NCI-H2196 treated with DMSO at 0.1 percent for 48 hours (cell line): ENCODE measurements around the gene NECAB3.
A peak's percentile ranks its signal among the peaks of the same experiment; 100 is the strongest.
"Not testable (repeated sequence)": the region's sequence is repeated elsewhere in the genome, so short reads cannot be mapped to it uniquely, and the experiment has no call there.

Experiments
- DNase-seq: peaks from one replicate; lab custom pipeline; 2025; ENCODE audit not compliant: unreplicated experiment; lab: John Stamatoyannopoulos, UW

The NECAB3 gene

GRCh38 chr20:33698966-33699365 is 24.7 kb upstream of the NECAB3 start:
- DNase-seq = not testable (repeated sequence)

GRCh38 chr20:33697129-33697528 is 22.9 kb upstream of the NECAB3 start:
- DNase-seq = no peak

DNA sequence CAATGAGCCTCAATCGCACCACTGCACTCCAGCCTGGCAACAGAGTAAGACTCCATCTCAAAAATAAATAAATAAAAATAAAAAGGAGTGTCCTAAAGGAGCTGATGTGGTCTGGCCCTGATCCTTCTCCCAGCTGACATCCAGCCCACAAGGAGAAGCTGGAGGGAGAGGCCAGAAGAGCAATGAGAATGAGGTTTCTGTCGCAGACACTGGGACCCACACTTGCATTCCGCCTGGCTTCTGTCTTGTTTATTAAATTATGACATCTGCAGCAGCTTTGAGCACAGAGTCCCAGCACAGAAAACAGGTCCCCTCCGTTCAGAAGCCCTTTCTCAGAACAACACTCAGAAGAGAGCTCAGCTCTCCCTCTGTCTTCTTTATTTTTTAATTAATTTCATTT is 22.2 kb upstream of the NECAB3 start:
- no peak for DNase-seq

DNA sequence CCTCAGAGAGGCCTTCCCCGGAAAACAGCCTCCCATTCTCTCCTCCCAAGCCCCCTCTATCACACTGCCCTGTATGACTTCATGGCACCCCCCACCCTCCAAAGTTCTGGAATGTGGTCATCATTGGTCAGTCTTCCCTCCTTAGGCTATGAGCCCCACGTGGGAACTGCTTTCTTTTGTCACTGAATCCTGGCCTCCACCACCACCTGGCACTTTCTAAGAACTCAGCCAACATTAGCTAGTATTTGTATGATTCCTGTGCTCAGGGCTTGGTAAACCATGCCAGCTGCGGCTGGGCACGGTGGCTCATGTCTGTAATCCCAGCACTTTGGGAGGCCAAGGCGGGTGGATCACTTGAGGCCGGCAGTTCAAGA is 20.4 kb upstream of the NECAB3 start:
- DNase-seq = no peak

- no peak for DNase-seq
Observed at GRCh38 chr20:33693741-33694638, 19.8 kb upstream of the NECAB3 start.

DNA sequence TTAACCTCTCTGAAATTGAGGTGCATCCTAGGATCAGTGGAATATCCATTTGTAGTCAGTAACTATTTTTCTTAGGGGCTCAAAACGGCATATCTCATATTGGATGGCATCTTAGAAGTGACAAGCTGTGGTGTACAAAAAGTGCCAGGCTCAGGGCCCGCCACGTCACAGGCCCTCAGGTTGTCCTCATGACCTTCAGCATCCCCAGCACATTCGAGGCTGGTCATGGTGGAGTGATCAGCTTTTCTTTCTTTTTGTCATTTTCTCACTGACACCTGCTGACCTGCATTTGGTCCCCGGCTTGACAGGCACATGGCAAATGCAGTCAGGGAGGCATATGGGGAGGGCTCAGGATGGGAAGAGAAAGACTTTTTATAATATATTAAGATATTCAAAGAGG is 19.1 kb upstream of the NECAB3 start:
- DNase-seq = no peak

DNA sequence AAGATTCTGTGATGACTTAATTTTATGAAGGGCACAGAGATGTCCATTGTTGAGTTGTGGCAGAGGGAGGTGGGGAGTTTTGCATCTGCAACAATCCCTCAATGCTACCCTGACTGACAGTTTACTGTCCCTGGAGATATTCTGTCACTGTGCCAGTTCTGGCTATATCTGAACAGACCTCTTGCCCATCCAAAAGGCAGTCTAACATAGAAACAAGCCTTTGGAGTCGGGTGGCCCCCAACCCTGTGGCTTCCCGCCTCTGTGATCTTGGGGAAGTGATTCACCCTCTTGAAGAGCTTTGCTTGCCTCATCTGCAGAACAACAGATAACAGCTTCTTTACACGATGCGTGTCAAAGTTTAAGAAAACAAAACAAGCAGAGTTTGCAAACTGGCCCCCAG is 15.7 kb upstream of the NECAB3 start:
- DNase-seq = no peak

DNA sequence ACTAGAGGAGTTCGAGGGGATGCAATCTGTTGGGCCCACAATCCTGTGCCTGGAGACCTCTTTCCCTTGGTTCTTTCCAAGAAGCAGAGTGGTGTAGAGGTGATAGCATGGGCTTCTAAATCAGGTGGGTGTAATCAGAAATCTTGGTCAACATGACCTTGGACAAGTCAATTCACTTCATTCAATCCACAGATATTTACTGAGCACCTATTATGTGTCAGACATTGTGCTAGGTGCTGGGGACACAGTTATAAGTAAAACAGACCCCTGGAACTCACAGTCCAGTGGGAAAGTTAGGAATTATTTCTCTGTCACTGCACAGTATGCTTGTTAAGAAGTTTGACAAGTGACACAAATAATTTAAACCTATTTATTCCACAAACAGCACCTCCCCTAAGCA is 15.3 kb upstream of the NECAB3 start:
- no peak for DNase-seq

DNA sequence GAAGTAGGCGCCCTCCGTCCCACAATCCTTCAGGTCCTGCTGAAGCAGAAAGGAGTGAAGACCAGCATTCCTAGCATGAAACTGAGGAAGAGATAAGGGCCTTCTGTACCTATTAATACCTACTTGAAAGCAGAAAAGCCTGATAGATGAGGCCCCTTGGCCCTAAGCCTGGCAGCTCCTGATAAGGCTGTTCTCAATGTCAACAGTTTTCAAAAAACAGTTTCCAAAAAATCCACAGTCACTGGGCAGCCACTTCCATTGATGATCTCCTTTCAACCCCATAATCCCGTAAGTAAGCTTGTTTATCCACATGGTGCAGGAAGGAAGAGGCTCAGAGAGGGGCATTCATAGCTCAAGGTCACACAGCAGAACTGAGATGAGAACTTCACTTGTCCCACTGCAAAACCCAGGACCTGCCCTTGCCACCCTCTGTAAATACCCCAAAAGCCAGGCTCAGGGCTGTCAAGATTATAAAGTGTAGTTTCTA is 14.8 kb upstream of the NECAB3 start:
- no peak for DNase-seq

DNA sequence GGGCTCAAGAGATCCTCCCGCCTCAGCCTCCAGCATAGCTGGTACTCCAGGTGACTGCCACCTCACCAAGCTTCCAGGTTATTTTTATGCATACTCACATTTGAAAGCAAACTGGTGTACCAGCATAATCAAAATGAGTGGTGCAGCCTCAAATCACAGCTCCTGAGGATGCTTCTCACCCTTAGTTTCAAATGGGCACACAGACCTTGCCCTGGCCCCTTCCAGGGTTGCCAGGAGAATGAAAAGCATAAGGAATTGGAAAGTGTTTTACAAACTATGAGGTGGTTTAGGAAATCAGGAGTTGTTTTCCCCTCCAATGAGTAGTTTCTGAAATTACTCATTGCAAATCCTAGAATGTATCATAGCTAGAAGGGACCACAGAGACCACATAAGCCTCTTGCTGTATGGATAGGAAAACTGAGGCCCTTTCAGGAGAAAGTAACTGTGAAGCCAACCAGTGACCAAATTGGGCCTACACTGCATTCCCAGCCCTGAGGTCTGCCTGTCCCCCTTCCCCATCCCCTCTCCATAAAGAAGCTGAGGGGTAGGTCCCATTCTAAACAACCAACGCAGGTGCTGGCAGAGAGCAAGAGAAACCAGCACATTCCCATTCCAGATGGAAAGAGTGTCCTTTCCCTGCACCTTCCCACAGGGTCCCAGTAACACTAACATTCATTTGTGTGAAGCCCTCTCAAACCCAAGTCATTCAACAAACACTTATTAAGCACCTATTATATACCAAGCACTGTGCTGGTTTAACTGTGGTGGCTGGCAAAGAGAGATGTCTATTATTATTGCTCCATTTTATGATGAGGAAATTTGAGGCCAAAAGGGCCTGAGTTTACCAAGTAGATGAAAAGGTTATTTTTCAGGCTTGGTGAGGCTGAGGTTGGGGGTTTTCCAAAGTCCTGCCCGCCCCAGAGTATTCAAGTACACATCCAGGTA is 14.0 kb upstream of the NECAB3 start:
- DNase-seq = no peak

DNA sequence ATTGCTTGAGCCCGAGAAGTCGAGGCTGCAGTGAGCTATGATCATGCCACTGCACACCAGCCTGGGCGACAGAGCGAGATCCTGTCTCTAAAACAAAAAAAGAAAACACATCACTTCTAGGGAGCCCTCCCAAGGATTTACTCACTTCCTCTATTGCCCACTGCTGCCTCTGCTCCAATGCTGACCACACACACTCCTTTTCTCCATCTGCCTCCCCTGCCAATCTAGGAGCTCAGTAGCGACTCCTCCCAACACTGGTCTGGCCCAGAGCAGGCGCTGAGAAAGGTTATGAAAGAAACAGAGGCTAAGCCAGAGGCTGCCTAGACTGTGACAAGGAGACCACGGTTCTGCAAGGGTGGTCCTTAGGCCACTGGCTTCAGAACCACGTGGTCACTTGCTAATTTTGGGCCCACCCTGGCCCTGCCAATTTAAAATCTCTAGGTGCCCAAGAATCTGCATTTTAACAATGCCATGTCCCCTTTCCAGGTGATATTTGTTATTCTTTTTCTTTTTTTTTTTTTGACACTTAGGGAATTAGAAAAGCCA is 13.2 kb upstream of the NECAB3 start:
- DNase-seq = no peak

DNA sequence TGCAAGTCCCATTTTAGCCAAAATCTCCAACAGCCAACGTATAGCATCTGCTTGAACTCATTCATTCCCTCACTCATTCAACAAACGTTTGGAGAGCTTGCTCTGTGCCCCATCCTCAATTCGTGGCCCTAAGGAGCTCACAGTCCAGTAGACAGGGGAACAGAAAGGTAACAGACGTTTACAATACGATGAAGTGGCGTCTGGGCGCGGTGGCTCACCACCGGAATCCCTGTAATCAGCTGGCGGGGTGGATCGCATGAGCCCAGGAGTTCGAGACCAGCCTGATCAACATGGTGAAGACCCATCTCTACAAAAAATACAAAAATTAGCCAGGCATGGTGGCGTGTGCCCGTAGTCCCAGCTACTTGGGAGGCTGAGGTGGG is 12.7 kb upstream of the NECAB3 start:
- no peak for DNase-seq

- DNase-seq = peak; percentile 95
Observed at GRCh38 chr20:33686100-33686983, 12.1 kb upstream of the NECAB3 start, which contains the start of gene E2F1. E2F1 (minus strand) TSS chr20:33686385; CDS start chr20:33686264, 121 bp downstream.

DNA sequence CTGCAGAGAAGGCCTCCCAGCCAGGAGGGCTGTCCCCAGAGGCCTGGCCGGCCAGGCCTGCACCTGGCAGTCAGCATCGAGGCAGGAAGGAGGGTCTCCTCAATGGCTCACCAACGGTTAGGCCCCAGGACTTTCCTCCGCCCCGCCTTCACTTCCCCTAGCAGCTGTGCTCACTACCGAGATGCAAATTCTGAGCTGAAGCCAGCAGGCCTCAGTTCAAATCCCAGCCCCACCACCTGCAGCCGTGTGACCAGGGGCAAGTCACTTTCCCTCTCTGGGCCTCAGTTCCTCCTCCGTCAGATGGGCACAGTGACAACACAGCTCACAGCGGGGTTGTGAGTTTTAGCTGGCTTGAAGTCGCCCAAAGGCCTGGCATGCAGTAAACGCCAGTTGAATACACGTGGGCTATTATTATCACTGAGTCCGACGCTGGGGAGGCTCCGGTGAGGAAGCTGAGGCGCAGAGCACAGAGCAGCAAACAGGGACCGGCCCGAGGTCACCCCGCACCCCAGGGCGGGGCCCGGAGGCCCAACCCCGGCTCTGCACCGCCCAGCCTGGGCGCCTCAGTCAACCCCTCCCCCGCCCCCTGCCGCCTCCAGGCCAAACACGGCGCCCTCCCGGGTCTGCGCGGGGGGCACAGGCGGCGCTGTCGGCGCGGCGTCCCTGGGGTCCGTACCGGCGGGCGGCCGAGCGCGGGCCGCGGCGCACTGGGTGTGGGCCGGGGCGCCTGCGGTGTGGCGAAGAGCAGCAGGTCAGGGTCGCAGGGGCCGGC is 11.3 kb upstream of the NECAB3 start:
- peak; percentile 19 for DNase-seq

DNA sequence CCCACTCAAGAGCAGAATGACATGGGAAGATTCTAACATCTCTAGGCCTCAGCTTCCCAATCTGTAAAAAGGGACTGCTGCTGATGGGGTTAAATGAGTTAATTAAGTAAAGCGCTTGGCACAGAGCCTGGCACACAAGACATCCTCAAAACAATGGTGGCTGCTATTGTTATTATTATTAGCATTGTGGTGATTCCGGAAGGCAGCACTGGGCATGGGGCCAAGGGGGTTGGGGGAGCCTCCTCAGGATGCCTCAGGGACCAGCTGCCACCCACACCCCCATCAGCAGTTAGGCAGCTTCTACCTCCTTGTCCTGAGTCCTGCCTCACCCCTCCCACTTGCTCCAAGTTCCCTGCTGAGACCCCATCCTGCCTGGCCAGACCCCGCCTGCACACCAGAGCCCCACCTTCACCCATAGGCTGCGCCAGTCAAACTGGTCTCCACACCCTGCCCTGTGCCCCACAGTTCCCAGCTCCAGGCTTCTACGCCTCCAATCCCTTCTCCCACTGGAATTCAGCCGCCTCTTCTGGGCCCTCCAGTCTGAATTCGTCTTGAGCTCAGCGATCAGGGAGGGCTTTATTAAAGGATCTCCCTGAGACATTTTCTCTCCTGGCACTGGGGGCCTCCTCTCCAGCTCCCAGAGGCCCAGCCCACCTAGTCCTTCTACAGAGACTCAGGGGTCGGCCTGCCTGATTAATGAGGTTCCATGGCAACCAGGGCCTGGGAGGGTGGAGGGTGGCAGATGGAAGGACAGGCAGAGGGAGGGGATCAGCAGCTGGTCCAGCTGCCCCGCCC is 10.5 kb upstream of the NECAB3 start:
- DNase-seq = no peak

GRCh38 chr20:33681728-33682353 is 7.6 kb upstream of the NECAB3 start:
- DNase-seq = no peak

GRCh38 chr20:33681288-33681687 is 7.1 kb upstream of the NECAB3 start:
- DNase-seq = no peak

DNA sequence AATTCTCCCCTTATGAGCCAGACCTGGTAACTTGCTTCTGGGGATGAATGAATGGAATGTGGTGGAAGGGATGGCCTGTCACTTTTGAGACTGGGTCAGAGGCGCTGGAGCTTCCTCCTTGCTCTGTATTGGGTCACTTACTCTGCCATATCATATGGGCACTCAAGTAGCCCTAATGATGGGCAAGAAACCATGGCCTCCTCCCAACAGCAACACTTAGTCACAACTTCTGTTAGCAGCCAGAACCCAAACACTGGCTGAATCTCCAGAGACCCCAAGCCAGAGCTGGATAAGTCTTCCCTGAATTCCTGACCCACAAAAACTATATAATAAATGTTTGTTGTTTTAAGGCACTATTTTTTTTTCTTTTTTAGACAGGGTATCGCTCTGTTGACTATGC is 6.5 kb upstream of the NECAB3 start:
- no peak for DNase-seq
